Thoracic aorta (tissue), 2 donors: Measurements from ENCODE around the gene CCN6. TPM values are rescaled to one million over a fixed set of nuclear protein-coding genes. Genes with fewer than 3 reads are reported as not detected.
A peak's percentile ranks its signal among the peaks of the same experiment; 100 is the strongest.

ENCODE experiments used
- ATAC-seq: fragments of 150-250 bp; one replicate; pipeline ENCODE4 v1.8.0; 2017; ENCODE audit warnings: low read depth; ENCODE audit not compliant: insufficient number of reproducible peaks, low FRiP score
- DNase-seq: peaks from one replicate; pipeline ENCODE4 v3.0.0-alpha.2; 2020; ENCODE audit warnings: low spot score
- H3K27ac ChIP-seq, 2 donors: fragments of 200-600 bp; sonication (generic); 1 replicate in 1 of 2; 2 replicates in 1 of 2; pipeline ENCODE4 v1.5.1; 2016; ENCODE audit warnings: mild to moderate bottlenecking in 2 of 2, moderate library complexity in 2 of 2
- H3K27me3 ChIP-seq: fragments of 200-600 bp; sonication (generic); replicated peaks from 2 replicates; pipeline ENCODE4 v1.6.0; 2016; ENCODE audit warnings: mild to moderate bottlenecking; ENCODE audit not compliant: insufficient read depth
- H3K36me3 ChIP-seq: fragments of 200-600 bp; sonication (generic); one replicate; pipeline ENCODE4 v1.5.1; 2016
- H3K4me1 ChIP-seq, 2 donors: fragments of 200-600 bp; sonication (generic); 1 replicate in 1 of 2; 2 replicates in 1 of 2; pipeline versions ENCODE4 v1.5.1 to v1.6.0; 2016; ENCODE audit warnings: low read depth in 2 of 2, mild to moderate bottlenecking in 1 of 2; ENCODE audit not compliant: control insufficient read depth in 1 of 2
- H3K4me3 ChIP-seq: fragments of 200-600 bp; sonication (generic); 2 replicates; pipeline ENCODE4 v1.5.1; 2016; ENCODE audit warnings: mild to moderate bottlenecking
- H3K9me3 ChIP-seq: fragments of 200-600 bp; sonication (generic); 2 replicates; pipeline ENCODE4 v1.5.1; 2016
- total RNA-seq, 2 donors: library from RNA; depleted of rRNA; stranded (reverse); fragments of >200 nt; gene quantifications; one replicate each; pipeline versions ENCODE4 v1.1.0 to v1.2.3, GENCODE V29; 2016
- TF ChIP-seq, protein P1 (sequence below): fragments of 200-600 bp; sonication (generic); IDR thresholded peaks from one replicate; pipeline ENCODE4 v1.5.1; 2019; ENCODE audit warnings: antibody characterized with exemption

CCN6 gene
- total RNA-seq, 2 donors from 2014 or later: not detected

DNA sequence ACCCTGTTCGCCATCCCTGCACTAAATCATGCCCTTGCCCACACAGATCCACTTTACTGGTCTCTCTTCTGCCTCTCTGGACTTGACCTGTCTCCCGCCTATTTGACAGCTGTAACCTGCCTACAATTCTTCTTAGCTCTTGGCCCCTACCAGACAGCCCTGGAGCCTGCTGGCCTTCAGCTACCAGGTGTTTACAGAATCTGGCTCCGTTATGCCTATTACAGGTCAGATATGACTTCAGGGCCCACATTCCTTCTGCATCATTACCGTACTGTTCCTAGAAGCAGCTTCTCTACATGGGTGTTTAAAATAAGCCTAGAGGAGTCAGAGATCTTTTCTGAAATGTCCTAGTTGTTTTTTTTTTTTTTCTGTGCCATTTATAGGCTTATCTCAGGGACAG, 45.4 kb upstream of the CCN6 start:
- H3K4me1 ChIP-seq: peaks cover 0 to 6% of the 10 kb centered on the region in 2 donors
- no peaks in the 10 kb centered on the region for H3K27me3 ChIP-seq
- DNase-seq (no peak), ATAC-seq (no peak)
- H3K4me3 ChIP-seq: no peak overlapping the region
- no peaks in the 10 kb centered on the region for H3K9me3 ChIP-seq
- H3K36me3 ChIP-seq: no peaks in the 10 kb centered on the region
- no peak overlapping the region for H3K27ac ChIP-seq
- TF ChIP-seq, protein P1, sequence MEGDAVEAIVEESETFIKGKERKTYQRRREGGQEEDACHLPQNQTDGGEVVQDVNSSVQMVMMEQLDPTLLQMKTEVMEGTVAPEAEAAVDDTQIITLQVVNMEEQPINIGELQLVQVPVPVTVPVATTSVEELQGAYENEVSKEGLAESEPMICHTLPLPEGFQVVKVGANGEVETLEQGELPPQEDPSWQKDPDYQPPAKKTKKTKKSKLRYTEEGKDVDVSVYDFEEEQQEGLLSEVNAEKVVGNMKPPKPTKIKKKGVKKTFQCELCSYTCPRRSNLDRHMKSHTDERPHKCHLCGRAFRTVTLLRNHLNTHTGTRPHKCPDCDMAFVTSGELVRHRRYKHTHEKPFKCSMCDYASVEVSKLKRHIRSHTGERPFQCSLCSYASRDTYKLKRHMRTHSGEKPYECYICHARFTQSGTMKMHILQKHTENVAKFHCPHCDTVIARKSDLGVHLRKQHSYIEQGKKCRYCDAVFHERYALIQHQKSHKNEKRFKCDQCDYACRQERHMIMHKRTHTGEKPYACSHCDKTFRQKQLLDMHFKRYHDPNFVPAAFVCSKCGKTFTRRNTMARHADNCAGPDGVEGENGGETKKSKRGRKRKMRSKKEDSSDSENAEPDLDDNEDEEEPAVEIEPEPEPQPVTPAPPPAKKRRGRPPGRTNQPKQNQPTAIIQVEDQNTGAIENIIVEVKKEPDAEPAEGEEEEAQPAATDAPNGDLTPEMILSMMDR: no peak

DNA sequence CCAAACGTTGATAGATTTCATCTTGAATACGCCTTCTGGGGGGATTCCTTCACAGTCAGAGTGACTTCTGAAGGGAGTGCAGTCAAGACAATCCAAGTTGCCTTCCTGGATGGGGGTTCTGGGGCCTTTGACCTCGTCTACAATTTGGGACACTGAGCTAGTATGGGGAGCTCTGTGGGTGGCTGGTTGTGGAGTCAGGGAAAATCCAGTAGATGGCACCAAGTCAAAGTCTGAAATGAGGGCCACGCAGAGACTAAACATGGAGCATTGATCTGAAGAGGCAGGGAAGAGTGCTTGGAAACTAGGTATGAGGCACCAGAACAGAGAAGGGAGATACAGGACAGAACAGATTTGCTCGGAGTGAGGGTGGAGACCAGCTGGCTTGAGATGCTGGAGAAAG, 43.6 kb upstream of the CCN6 start:
- Histone ChIP-seq H3K4me3 (no peak overlapping the region), H3K4me1 (peaks cover 15 to 21% of the 10 kb centered on the region in 2 donors), H3K9me3 (no peaks in the 10 kb centered on the region), H3K36me3 (no peaks in the 10 kb centered on the region), H3K27me3 (no peaks in the 10 kb centered on the region), H3K27ac (no peak overlapping the region)
- DNase-seq (no peak), ATAC-seq (no peak)
- TF ChIP-seq, protein P1: no peak

DNA sequence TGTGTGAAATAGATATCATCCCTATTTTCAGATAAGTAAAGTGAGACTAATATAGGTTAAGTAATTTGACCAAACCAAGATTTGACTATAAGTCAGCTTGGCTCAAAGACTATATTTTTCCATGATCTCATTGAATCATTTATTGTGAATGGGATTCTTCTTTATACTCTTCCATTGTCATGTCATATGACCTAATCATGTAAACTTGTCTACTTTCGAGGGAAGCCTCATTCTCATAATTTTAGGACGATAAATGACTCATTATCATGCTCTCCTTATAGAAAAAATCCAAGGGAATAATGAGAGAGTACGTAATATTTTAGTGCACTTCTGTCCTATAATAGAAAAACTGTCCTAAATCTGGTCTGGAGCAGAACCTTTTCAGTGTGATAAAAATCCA, 40.9 kb upstream of the CCN6 start:
- Histone ChIP-seq H3K36me3 (no peaks in the 10 kb centered on the region), H3K27me3 (no peaks in the 10 kb centered on the region), H3K4me1 (peaks cover 15 to 38% of the 10 kb centered on the region in 2 donors), H3K27ac (no peak overlapping the region), H3K9me3 (no peaks in the 10 kb centered on the region), H3K4me3 (no peak overlapping the region)
- no peak for ATAC-seq
- DNase-seq: no peak
- TF ChIP-seq, protein P1: no peak

DNA sequence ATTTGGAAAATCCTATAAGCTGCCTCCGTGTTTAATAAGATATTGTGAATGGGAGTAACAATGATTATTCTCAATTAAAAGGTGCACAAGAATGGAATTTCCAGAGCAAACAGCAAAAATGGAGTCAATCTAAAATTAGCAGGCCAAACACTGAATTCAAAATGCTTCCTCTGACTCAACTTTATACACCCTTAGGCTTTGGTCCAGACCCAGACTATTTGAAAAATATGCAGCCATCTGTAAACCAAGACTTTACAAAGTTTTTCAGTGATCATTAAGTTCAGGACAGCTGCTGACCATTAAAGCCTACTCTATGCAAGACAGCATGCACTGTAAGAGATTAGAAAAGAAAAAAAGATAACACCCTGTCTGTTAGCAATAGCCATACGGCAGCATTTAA, 39.4 kb upstream of the CCN6 start:
- DNase-seq: no peak
- peaks cover 18 to 45% of the 10 kb centered on the region in 2 donors for H3K4me1 ChIP-seq
- H3K4me3 ChIP-seq: no peak overlapping the region
- H3K36me3 ChIP-seq: no peaks in the 10 kb centered on the region
- H3K27ac ChIP-seq: peak overlapping the region; percentile 48 to 65
- TF ChIP-seq, protein P1: no peak
- no peaks in the 10 kb centered on the region for H3K9me3 ChIP-seq
- no peak for ATAC-seq
- H3K27me3 ChIP-seq: no peaks in the 10 kb centered on the region

DNA sequence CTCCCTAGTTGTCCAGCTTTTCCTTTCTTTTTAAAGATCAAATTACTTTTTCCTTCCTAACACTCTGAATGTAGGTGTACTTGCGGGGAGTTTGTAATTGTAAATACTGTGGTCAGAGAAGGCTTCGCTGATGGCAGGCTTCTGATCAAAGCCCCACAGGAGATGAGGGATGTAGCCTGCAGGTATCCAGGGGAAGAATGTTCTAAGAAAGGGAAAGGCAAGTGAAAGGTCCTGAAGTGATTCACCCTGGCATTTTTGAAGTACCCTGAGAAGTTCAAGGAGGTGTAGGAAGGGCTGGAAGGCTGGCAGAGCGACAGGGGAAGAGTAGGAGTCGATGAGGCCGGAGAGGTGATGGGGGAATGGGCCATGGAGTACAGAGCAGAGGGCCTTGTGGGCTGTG, 38.2 kb upstream of the CCN6 start:
- DNase-seq: no peak
- no peaks in the 10 kb centered on the region for H3K9me3 ChIP-seq
- no peaks in the 10 kb centered on the region for H3K27me3 ChIP-seq
- H3K4me3 ChIP-seq: no peak overlapping the region
- H3K27ac ChIP-seq: peak overlapping the region in 1 of 2 donors; percentile 13
- no peak for ATAC-seq
- no peaks in the 10 kb centered on the region for H3K36me3 ChIP-seq
- H3K4me1 ChIP-seq: peaks cover 22 to 51% of the 10 kb centered on the region in 2 donors
- TF ChIP-seq, protein P1: no peak
